AG04450 (cell line): Measurements from ENCODE around the gene PEX14. TPM values are rescaled to one million over a fixed set of nuclear protein-coding genes. Genes with fewer than 3 reads are reported as not detected.
"Not testable (repeated sequence)": the region's sequence is repeated elsewhere in the genome, so short reads cannot be mapped to it uniquely, and the experiment has no call there.

ENCODE experiments used
- CTCF ChIA-PET: fragments of 300-600, 350-600 bp; formaldehyde crosslinking; extraction: SDS; loops from one replicate; lab custom pipeline; 2022; ENCODE audit warnings: antibody characterized with exemption, inconsistent platforms; lab: Charles Lee
- POLR2A ChIA-PET: fragments of 350-600 bp; formaldehyde crosslinking; extraction: SDS; loops from one replicate; lab custom pipeline; 2021; ENCODE audit warnings: antibody characterized with exemption, inconsistent platforms; lab: Yijun Ruan, JAX
- DNase-seq: peaks from one replicate; pipeline ENCODE4 v3.0.0-alpha.2; 2011; ENCODE audit warnings: low read depth, low spot score
- H3K27ac ChIP-seq: one replicate; pipeline ENCODE4 v1.5.1; 2012; ENCODE audit warnings: low read depth, low read length, control low read depth
- H3K27me3 ChIP-seq: one replicate; pipeline ENCODE4 v1.6.0; 2012; ENCODE audit warnings: low read length; ENCODE audit not compliant: control insufficient read depth, insufficient read depth
- H3K4me3 ChIP-seq: 2 replicates; pipeline ENCODE4 v1.5.1; 2011; ENCODE audit warnings: mild to moderate bottlenecking, low read depth, low read length, control low read depth
- H3K9me3 ChIP-seq: 2 replicates; pipeline ENCODE4 v1.5.1; 2012; ENCODE audit warnings: low read length; ENCODE audit not compliant: control insufficient read depth, insufficient read depth
- CTCF ChIP-seq: IDR thresholded peaks from 2 replicates; pipeline ENCODE4 v1.5.1; 2011; ENCODE audit warnings: low read depth, low read length, control low read depth, inconsistent platforms
- polyA plus RNA-seq: library from polyadenylated mRNA; depleted of rRNA; stranded (reverse); fragments of >200 nt; gene quantifications from 2 replicates; pipeline ENCODE4 v1.2.3, GENCODE V29; 2011

PEX14 gene
- polyA plus RNA-seq, 1 experiment: 6.6 TPM

GRCh38 chr1:10450156-10450814 lies 24.5 kb upstream of the PEX14 start:
- no peaks in the 10 kb centered on the region for H3K27me3 ChIP-seq
- DNase-seq: no peak
- peaks cover 5% of the 10 kb centered on the region for H3K9me3 ChIP-seq
- H3K27ac ChIP-seq: no peak overlapping the region
- ChIA-PET POLR2A (no interaction called here), CTCF (interaction anchor here (1.7 kb wide), 1 partner anchor 21 kb away, joined by 4 read pairs; no protein-coding TSS in a partner anchor)
- TF ChIP-seq CTCF: no peak
- H3K4me3 ChIP-seq: no peak overlapping the region

DNA sequence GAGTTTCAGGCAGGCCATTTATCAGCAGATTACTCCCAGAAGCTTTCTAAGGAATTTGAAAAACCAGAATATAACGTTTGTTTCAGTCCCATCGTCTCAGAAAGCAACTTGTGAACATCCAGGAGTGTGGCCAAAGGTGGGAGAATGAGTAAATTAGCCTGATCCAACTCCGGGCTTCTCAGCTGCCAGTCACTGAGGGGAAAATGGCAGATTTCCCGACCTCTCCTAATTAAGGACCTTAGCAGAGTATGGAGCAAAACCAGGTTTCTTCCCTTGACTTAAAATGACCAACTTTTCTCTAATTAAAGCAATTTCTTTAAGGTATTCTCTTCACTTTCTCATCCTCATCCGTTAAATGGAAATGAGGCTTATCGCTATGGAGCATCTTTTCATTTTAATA lies 23.9 kb upstream of the PEX14 start:
- H3K9me3 ChIP-seq: peaks cover 5% of the 10 kb centered on the region
- CTCF ChIA-PET: interaction anchor here (1.7 kb wide), 1 partner anchor 21 kb away, joined by 4 read pairs; no protein-coding TSS in a partner anchor
- H3K27ac ChIP-seq: no peak overlapping the region
- no peak for TF ChIP-seq CTCF
- no peak for DNase-seq
- H3K27me3 ChIP-seq: no peaks in the 10 kb centered on the region
- POLR2A ChIA-PET: no interaction called here
- no peak overlapping the region for H3K4me3 ChIP-seq

- H3K9me3 ChIP-seq: peaks cover 5% of the 10 kb centered on the region
- ChIA-PET POLR2A (no interaction called here), CTCF (interaction anchor here (0.6 kb wide), 1 partner anchor 457 kb away, joined by 3 read pairs; no protein-coding TSS in a partner anchor)
- H3K4me3 ChIP-seq: peak overlapping the region; percentile 22
- no peaks in the 10 kb centered on the region for H3K27me3 ChIP-seq
- no peak for DNase-seq
- H3K27ac ChIP-seq: no peak overlapping the region
- no peak for TF ChIP-seq CTCF
Measured at GRCh38 chr1:10451287-10451686, 23.5 kb upstream of the PEX14 start.

DNA sequence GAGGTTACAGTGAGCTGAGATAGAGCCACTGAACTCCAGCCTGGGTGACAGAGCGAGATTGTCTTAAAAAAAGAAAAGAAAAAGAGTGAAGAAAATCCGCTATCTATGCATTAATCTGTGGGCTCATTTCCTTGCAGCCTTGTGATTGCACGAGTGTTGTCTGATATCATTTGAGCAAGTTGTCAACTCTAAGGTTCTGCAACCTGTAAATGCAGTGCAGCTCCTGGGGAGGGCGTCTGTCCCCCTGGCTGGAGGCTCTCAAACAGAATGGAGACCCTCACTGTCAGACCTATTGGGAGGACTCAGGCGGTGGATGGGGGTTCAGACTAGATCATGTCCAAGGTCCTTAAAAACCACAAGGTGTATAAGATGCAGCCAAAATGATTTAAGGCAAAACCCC lies 18.7 kb upstream of the PEX14 start:
- DNase-seq: no peak
- ChIA-PET CTCF (interaction anchor here (0.6 to 1.5 kb wide), 3 partner anchors 37 to 234 kb away, joined by 3 to 6 read pairs (median 4); no protein-coding TSS in a partner anchor), POLR2A (no interaction called here)
- no peaks in the 10 kb centered on the region for H3K27me3 ChIP-seq
- peaks cover 5% of the 10 kb centered on the region for H3K9me3 ChIP-seq
- no peak for TF ChIP-seq CTCF
- no peak overlapping the region for H3K27ac ChIP-seq
- H3K4me3 ChIP-seq: no peak overlapping the region

DNA sequence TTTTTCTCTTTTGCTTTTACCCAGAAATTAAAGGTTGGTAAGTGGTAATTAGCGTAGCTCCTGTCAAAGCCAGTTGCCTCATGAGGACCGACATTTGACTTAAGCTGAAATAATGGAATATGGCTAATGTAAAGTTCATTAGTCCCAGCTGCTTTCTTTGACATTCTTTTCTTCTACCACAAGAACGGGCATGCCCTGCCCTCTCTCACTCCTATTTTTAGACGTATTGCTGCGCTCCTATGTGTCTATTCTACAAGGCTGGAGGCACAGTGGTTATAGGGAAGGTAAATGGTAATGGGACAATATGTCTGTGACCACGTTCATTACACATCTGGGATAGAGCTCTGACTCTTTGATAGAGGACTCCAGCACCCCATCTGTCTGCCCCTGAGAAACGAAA lies 18.1 kb upstream of the PEX14 start:
- no peak overlapping the region for H3K27ac ChIP-seq
- no peak for TF ChIP-seq CTCF
- H3K4me3 ChIP-seq: no peak overlapping the region
- no peaks in the 10 kb centered on the region for H3K27me3 ChIP-seq
- CTCF ChIA-PET: interaction anchor here (0.6 to 1.5 kb wide), 4 partner anchors 37 to 1001 kb away, joined by 3 to 6 read pairs (median 4); no protein-coding TSS in a partner anchor
- peaks cover 5% of the 10 kb centered on the region for H3K9me3 ChIP-seq
- no peak for DNase-seq
- POLR2A ChIA-PET: no interaction called here

DNA sequence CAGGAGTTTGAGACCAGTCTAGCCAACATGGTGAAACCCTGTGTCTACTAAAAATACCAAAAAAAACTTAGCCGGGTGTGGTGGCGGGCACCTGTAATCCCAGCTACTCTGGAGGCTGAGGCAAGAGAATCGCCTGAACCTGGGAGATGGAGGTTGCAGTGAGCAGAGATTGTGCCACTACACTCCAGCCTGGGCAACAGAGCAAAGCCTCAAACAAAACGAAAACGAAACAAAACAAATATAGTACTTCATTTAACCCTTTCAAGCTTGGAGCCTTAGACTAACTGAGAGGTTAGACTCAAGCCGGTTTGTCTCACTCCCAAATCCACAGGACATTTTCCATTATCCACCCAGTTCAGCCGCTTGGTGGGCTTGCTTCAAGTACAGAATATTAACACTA lies 17.3 kb upstream of the PEX14 start:
- H3K4me3 ChIP-seq, H3K27ac ChIP-seq, H3K9me3 ChIP-seq, POLR2A ChIA-PET, DNase-seq, H3K27me3 ChIP-seq: not testable (repeated sequence)
- CTCF ChIA-PET: interaction anchor here (1.3 to 1.5 kb wide), 2 partner anchors 36 to 80 kb away, joined by 4 read pairs; no protein-coding TSS in a partner anchor
